Subcutaneous adipose tissue (tissue), 4 donors: ENCODE measurements around the gene ASIC1. TPM values are rescaled to one million over a fixed set of nuclear protein-coding genes. Genes with fewer than 3 reads are reported as not detected.

Experiments
- CTCF ChIP-seq: fragments of 450-650 bp; IDR thresholded peaks from one replicate; pipeline ENCODE4 v1.5.1; 2016; ENCODE audit warnings: low read depth, mild to moderate bottlenecking, control low read depth, antibody characterized with exemption, moderate library complexity
- total RNA-seq, 4 donors: library from RNA; depleted of rRNA; stranded (reverse); fragments of >200 nt; gene quantifications; one replicate each; pipeline ENCODE4 v1.1.0, GENCODE V29; 2016

The ASIC1 gene
- total RNA-seq, 4 donors from 2014 or later = 0.38 to 3.1 (median 1.0) TPM

GRCh38 chr12:50050410-50051098 lies 6.8 kb upstream of the ASIC1 start:
- TF ChIP-seq CTCF = no peak

DNA sequence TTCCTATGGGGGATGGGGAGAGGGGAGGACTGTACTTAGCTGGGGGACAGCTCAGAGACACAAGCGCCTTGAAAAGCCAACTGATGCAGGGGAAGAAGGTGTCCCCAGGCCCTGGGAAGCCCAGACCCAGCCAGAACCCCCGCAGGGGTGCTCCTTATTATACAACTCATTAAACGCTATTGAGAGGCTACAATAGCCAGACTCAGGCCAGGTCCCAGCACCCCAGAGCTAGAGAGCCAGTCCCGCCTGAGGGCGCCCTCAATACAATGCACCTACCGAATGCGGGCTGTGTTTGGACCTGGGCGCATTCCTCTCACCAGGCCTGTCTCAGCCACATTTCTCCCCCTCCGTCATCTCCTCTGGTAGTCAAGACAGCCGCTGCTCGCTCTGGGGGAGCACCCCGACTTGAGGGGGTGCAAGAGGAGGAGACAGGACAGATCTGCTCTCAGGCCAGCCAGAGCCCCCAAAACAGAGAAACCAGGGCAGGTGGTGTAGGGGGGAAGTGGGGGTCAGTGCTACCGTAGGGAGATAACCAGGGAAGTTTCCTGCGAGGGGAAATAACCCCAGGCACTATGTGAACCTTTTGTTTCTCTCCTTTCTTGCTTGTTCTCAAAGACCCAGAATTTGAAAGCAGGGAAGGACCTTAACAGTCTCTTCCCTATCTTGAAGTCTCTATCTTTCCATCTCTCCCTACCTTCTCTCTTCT lies 6.1 kb upstream of the ASIC1 start:
- no peak for TF ChIP-seq CTCF

GRCh38 chr12:50052544-50052943 lies 4.9 kb upstream of the ASIC1 start:
- TF ChIP-seq CTCF = no peak

GRCh38 chr12:50052964-50053363 lies 4.4 kb upstream of the ASIC1 start:
- TF ChIP-seq CTCF = no peak

DNA sequence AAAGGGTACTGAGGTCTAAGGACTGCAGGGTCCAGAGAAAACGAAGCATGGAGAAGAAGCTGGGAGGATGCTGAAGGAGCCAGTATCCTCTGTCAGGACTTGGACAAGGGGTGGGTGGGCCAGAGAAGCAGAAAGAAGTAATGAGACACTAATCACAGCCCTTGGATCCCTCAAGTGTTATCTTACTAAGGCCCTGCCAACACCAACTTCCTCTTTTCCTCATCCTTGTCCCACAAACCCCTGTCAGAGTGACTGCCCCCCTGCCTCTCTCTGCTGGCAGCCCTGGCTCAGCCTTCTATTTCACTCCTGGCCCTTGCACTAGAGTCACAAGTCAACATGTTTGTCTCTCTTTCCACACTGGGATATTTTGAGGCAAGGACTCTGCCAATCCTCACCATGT lies 3.8 kb upstream of the ASIC1 start:
- no peak for TF ChIP-seq CTCF

DNA sequence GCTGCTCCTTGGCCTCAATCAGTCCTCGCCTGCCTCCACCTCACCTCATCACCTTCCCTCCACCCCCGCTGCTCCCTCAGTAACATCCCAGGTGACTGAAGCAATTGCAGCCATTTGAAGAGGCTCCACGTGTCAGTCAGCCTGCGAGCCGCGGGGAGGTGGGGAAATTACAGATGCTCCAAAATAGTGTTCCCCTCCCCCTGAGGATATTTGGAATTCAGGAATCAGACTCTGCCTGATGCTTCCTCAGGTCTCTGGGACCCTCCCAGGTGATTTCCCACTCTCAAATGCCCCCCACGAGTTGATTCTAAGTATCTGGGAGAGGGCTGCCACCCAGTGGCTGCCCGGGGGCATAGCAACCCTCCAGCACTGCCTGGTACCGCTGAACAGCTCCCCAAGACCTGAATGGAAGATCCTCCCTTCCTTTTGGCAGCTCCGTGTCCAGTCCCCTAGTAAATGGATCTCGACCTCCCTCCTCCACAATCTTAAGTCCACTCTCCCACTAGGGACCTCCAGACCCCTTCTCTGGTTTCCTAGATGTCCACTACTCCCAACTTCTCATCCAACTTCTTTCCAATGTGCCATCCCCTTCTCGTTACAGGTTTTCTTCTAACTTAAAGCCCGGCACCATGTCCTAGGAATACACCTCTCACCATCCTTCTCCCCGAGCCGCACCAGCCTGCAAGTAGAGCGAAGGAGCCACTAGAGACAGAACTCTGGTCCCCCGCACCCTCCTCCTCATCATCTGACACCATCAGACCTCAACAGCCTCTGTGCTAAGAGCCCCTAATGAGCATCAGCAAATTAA lies 1.4 kb upstream of the ASIC1 start:
- no peak for TF ChIP-seq CTCF

DNA sequence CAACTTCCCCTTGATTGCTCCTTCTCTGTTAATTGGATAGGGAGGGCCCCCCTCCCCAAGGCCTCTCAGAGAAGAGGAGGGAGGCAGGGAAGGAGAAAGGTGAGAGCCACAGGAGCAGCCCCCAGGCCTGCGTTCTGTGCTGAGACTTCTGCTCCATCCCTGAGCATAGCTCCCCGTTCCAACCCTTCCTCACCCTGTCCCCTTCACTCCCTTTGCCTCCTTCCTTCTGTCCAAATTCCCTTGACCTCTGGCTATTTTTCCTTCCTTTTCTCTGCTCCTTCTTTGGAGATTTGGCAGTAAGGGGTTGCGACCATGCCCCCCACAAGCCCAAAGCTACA lies 788 bp upstream of the ASIC1 start:
- TF ChIP-seq CTCF = no peak
